ENCODE results near the gene ISLR. TPM values are rescaled to one million over a fixed set of nuclear protein-coding genes. Genes with fewer than 3 reads are reported as not detected.

ISLR gene
- total RNA-seq, 1 donor from 2014 or later: not detected

DNA sequence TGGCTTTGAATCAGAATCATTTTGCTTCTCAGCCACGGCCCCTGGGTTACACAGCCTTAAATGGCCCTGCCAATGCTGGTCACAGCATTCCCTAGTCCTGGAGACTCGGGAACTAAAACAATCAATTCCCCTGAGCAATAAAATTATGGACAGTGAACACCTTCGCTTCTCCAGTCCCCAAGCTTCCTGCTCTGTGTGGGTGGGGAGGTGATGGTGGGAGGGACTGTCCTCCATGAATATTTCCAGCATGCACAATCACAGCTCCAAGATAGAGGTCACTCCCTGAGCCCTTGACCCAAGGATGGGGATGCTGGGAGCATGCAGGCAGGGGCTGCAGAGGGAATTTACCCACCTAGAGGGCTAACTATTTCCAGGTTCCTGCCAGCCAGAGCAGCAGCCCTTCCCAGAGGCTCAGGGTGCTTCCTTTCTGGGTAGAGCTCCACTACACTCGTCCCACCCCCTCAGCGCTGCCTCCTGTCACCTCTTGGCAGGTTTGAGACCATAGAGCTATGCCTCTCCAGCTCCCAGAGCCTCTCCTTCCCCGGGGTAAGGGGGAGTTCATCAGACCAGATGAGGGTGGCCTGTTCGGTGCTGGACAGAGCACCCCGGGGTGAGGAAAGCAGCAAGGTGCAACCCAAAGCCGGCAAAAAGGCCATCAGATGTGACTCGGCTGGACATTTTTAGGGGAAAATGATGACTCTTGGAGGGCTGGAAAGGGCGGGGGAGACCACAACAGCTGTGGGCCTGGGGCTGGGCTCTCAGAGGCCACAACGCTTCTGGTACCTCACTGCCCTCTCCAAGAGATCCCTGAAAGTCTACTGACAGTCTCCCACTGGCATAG, 48.1 kb downstream of the ISLR start:
- H3K36me3 Mint-ChIP-seq (ENCODE audit: low read depth): no peaks in the 10 kb centered on the region
- ChIA-PET POLR2A (no interaction called here), CTCF (no interaction called here)
- ATAC-seq (ENCODE audit: low read depth) (no peak), DNase-seq (no peak)
- no peaks in the 10 kb centered on the region for H3K9me3 Mint-ChIP-seq
- no peaks in the 10 kb centered on the region for H3K4me1 Mint-ChIP-seq
- no peak overlapping the region for H3K27ac Mint-ChIP-seq
- TF ChIP-seq CTCF (IDR thresholded peaks at IDR 0.05): no peak
- H3K4me3 Mint-ChIP-seq: no peak overlapping the region
- intact Hi-C loops (cut with micrococcal nuclease): no loop called here
- H3K27me3 Mint-ChIP-seq: peaks cover 42% of the 10 kb centered on the region

- intact Hi-C loops (cut with micrococcal nuclease): no loop called here
- CTCF ChIA-PET: no interaction called here
Observed at GRCh38 chr15:74222240-74223119, 49.0 kb downstream of the ISLR start.

DNA sequence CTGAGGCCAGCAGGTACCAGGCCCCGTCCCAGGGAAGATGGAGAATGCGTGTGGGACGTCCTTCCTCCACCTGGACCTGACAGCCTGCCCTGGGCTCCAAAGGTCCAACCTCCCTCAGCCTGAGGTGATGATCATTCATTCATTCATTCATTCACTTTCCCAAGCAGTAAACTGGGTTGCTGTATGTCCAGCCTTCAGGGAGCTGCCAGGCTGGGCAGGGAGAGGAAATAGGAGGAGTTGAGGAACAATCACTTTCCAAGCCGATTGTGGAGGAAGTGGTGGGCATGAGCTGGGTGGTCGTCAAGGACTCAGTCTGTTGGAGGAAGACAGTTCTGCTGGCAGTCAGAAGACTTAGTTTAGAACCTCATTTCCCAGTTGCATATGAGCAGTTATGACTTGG, 52.4 kb downstream of the ISLR start:
- Mint-ChIP-seq H3K27ac (no peak overlapping the region), H3K9me3 (no peaks in the 10 kb centered on the region), H3K36me3 (ENCODE audit: low read depth) (no peaks in the 10 kb centered on the region), H3K4me1 (no peaks in the 10 kb centered on the region), H3K4me3 (no peak overlapping the region), H3K27me3 (peaks cover 26% of the 10 kb centered on the region)
- ATAC-seq (ENCODE audit: low read depth) (no peak), DNase-seq (no peak)
- POLR2A ChIA-PET: no interaction called here
- no peak for TF ChIP-seq CTCF (IDR thresholded peaks at IDR 0.05)
- intact Hi-C loops (cut with micrococcal nuclease): no loop called here
- CTCF ChIA-PET: no interaction called here

More at GRCh38 chr15:74222240-74223119, 49.0 kb downstream of the ISLR start:
- Mint-ChIP-seq H3K27me3 (peaks cover 42% of the 10 kb centered on the region), H3K27ac (no peak overlapping the region), H3K36me3 (ENCODE audit: low read depth) (no peaks in the 10 kb centered on the region), H3K9me3 (no peaks in the 10 kb centered on the region), H3K4me3 (no peak overlapping the region), H3K4me1 (no peaks in the 10 kb centered on the region)
- POLR2A ChIA-PET: interaction anchor here (0.6 kb wide), 1 partner anchor 49 kb away, joined by 4 read pairs; no protein-coding TSS in a partner anchor
- ATAC-seq (ENCODE audit: low read depth): no peak
- TF ChIP-seq CTCF (IDR thresholded peaks at IDR 0.05): no peak
- no peak for DNase-seq

Other genes with a start within 250 kb of the ISLR start
- gene LOXL1, start 247.2 kb upstream of the ISLR start, total RNA-seq: 0.61 and 1.1 TPM in 2 replicates
- 8.9 and 10.6 TPM in 2 replicates for gene STOML1, start 181.4 kb upstream of the ISLR start, total RNA-seq
- gene PML, start 179.0 kb upstream of the ISLR start, total RNA-seq: 58.1 and 62.4 TPM in 2 replicates
- gene GOLGA6A, start 91.2 kb upstream of the ISLR start, total RNA-seq: not detected in 2 replicates
- not detected in 2 replicates for gene ISLR2, start 43.1 kb upstream of the ISLR start, total RNA-seq
- gene STRA6, start 29.1 kb downstream of the ISLR start, total RNA-seq: not detected in 2 replicates
- not detected in 2 replicates for gene CCDC33, start 62.6 kb downstream of the ISLR start, total RNA-seq
- not detected in 2 replicates for gene CYP11A1, start 193.9 kb downstream of the ISLR start, total RNA-seq